SJCRH30 (cell line): Measurements from ENCODE around the gene RELA. TPM values are rescaled to one million over a fixed set of nuclear protein-coding genes. Genes with fewer than 3 reads are reported as not detected.

Experiments
- DNase-seq, 2 experiments: peaks; one replicate each; pipeline ENCODE4 v3.0.0-alpha.2; 2015 to 2020
- H3K27ac ChIP-seq: fragments of 250-450 bp; sonication (Bioruptor Pico); 2 replicates; pipeline ENCODE4 v1.5.1; 2020; ENCODE audit warnings: mild to moderate bottlenecking, moderate library complexity
- H3K27me3 ChIP-seq: fragments of 250-450 bp; sonication (Bioruptor Pico); 2 replicates; pipeline ENCODE4 v1.5.1; 2020; ENCODE audit warnings: mild to moderate bottlenecking, moderate library complexity
- H3K36me3 ChIP-seq: fragments of 250-450 bp; sonication (Bioruptor Pico); 2 replicates; pipeline ENCODE4 v1.5.1; 2020; ENCODE audit warnings: mild to moderate bottlenecking, moderate library complexity
- H3K4me1 ChIP-seq: fragments of 250-450 bp; sonication (Bioruptor Pico); 2 replicates; pipeline ENCODE4 v1.5.1; 2020; ENCODE audit warnings: mild to moderate bottlenecking, moderate library complexity
- H3K4me3 ChIP-seq: fragments of 250-450 bp; sonication (Bioruptor Pico); 2 replicates; pipeline ENCODE4 v1.5.1; 2020; ENCODE audit warnings: mild to moderate bottlenecking, moderate library complexity
- H3K9me3 ChIP-seq: fragments of 250-450 bp; sonication (Bioruptor Pico); replicated peaks from 2 replicates; pipeline ENCODE4 v1.5.1; 2020; ENCODE audit warnings: mild to moderate bottlenecking, moderate library complexity
- total RNA-seq: library from RNA; depleted of rRNA; stranded (reverse); fragments of >200 nt; shearing (Covaris generic); gene quantifications from 2 replicates; pipeline ENCODE4 v1.2.3, GENCODE V29; 2014; rRNA removed

RELA gene
- total RNA-seq, 1 experiment from 2014 or later: 38.3 TPM

DNA sequence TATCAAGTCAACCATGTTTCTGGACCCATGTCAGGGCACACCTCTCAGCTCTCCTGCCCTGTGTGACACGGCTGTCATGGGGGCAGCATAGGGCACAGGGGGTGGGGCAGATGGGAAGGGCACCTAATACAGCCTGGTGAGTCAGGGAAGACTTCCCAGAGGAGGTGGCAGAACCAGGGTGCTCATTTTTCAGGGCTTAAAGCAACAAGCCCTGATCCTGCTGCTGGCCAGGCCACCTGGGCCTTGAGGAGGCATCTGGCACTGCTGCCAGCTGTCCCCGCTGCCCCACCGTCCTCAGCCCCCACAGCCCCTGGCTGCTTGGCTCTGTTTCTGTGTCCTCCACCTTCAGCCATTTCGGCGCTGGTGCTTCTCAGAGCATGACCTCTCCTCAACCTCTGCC, 53.1 kb downstream of the RELA start:
- Histone ChIP-seq H3K27me3 (no peaks in the 10 kb centered on the region), H3K4me3 (no peak overlapping the region), H3K27ac (no peak overlapping the region), H3K36me3 (peaks cover 23% of the 10 kb centered on the region), H3K9me3 (no peaks in the 10 kb centered on the region), H3K4me1 (no peaks in the 10 kb centered on the region)
- no peak for DNase-seq

DNA sequence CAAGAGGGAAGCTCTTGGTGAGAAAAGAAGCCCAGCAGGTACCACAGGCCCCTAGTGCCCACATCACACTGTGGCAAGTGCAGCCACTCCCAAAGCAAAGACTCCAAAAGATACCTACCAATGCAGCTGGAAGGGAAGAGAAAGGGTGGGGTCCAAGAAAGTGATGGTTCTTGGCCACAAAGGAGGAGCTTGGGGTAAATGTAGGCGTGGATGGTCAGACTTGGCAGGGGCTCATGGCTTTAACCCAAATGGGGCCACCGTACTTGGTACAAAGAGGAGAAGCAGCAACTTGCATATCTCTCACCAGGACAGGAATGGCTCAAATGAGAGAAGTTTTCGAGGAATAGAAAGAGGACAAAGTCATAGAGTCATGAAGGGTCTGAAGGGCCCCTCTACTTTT, 53.5 kb downstream of the RELA start:
- Histone ChIP-seq H3K36me3 (peaks cover 23% of the 10 kb centered on the region), H3K9me3 (no peaks in the 10 kb centered on the region), H3K4me3 (no peak overlapping the region), H3K27me3 (no peaks in the 10 kb centered on the region), H3K4me1 (no peaks in the 10 kb centered on the region), H3K27ac (no peak overlapping the region)
- no peak for DNase-seq

DNA sequence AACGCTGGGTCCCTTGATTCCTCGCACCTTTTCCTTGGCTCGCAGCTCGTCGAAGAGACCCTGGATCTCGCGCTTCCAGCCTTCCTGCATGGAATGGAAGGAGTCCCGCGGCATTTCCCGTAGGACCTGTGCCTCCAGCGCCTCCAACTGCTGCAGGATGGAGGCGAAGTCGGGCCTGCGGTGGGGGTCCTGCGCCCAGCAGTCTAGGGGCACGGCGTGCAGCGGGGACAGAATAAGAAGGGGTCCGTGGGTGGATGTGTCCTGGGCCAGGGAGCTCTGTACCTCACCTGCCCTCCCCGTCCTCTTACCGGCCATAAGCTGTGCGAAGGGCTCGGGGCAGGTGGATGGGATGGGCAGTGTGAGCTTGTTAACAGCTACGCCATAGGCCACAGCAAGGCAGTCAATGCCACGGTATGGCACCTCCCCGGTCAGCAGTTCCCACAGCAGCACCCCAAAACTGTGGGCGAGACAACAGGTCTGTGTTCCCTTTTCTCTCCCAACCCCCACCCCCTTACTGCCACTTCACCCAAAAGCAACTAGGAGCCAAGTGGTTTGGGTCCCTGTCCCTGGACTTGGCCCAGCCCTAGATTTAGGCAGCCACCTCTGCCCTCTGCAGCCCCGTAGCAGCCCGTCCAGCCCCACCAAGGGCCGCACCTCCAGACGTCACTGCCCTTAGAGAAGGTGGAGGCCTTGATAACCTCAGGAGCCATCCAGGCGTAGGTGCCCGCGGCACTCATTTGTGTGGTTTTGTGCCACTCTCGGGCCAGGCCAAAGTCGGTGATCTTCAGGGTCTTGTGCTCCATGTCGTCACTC, 54.9 kb downstream of the RELA start:
- H3K4me1 ChIP-seq: no peaks in the 10 kb centered on the region
- peaks cover 23% of the 10 kb centered on the region for H3K36me3 ChIP-seq
- DNase-seq: no peak
- H3K27me3 ChIP-seq: no peaks in the 10 kb centered on the region
- H3K4me3 ChIP-seq: peak overlapping the region; percentile 38
- no peaks in the 10 kb centered on the region for H3K9me3 ChIP-seq
- H3K27ac ChIP-seq: no peak overlapping the region

DNA sequence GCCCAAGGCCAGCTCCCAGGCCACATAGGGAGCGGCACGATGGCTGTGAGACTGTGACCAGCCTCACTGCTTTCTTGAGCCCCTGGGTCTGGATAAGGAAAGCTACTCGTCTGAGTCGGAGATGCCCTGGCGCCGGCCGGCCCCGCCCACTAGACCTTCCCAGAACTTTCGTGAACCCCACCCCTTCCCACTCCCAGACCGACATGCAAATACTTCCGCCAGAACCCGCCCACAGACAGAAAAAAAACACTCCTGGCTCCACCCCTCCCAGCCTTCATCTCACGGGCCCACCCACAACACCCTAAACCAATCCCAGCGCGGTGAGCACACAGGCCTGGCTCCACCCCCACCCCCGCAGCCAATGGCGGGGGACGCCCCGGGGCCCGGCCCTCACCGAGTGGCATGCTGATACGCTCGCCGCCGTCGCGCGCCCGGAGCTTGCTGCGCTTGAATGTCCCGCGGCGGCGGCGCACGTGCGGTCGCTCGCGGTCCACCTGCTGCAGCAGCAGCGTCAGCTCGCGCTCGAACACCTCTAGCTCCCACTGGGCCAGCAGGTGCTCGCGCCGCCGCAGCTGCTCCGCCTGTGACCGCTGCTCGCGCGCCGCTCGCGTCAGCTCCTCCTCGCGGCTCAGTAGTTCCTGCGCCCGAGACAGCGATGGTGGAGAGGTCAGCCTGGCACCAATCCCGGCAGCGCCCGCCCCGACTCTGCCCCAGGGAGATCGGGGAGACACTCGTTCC, 55.7 kb downstream of the RELA start:
- DNase-seq: peak; percentile 86 to 87

DNA sequence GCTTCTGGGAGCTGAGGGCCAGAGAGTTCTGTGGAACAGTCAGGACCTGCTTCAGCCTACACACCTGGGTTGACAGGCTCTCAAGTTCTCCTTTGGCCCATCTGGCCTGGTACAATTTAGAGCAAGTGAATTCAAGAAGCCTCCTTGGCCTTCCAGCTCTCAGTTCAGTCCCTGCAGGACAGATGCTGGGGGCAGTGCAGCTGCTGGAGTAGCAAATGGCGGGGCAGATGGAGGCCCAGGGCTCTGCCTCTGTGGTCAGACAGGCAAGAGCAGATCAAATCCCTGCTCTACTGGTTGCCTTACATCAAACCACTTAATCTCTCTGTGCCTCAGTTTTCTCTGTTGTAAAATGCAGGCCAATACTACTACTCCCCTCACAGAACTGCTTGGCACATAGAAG, 58.5 kb downstream of the RELA start:
- Histone ChIP-seq H3K9me3 (no peaks in the 10 kb centered on the region), H3K36me3 (peaks cover 23% of the 10 kb centered on the region), H3K4me1 (no peaks in the 10 kb centered on the region), H3K27ac (no peak overlapping the region), H3K27me3 (no peaks in the 10 kb centered on the region), H3K4me3 (no peak overlapping the region)
- DNase-seq: no peak

More for the DNA sequence above, 55.7 kb downstream of the RELA start:
- Histone ChIP-seq H3K4me3 (peak overlapping the region; percentile 38), H3K27me3 (no peaks in the 10 kb centered on the region), H3K9me3 (no peaks in the 10 kb centered on the region), H3K36me3 (peaks cover 23% of the 10 kb centered on the region), H3K27ac (no peak overlapping the region), H3K4me1 (no peaks in the 10 kb centered on the region)

Other genes with a start within 250 kb of the RELA start
- gene NEAT1, start 240.1 kb downstream of the RELA start, total RNA-seq: 6.2 and 12.8 TPM in 2 replicates
- gene MALAT1, start 163.9 kb downstream of the RELA start, total RNA-seq: 496 and 686 TPM in 2 replicates
- 39.1 and 41.8 TPM in 2 replicates for gene SCYL1, start 137.8 kb downstream of the RELA start, total RNA-seq
- 13.2 and 17.2 TPM in 2 replicates for gene LTBP3, start 104.6 kb downstream of the RELA start, total RNA-seq
- 30.6 and 32.6 TPM in 2 replicates for gene ZNRD2, start 92.4 kb downstream of the RELA start, total RNA-seq
- gene FAM89B, start 90.4 kb downstream of the RELA start, total RNA-seq: 18.3 and 21.5 TPM in 2 replicates
- 16.8 and 18.5 TPM in 2 replicates for gene EHBP1L1, start 86.9 kb downstream of the RELA start, total RNA-seq
- 0.28 TPM in 1 of 2 replicates, not detected in the other for gene KCNK7, start 67.1 kb downstream of the RELA start, total RNA-seq
- 20.5 and 24.3 TPM in 2 replicates for gene MAP3K11, start 48.7 kb downstream of the RELA start, total RNA-seq
- gene PCNX3, start 47.1 kb downstream of the RELA start, total RNA-seq: 24.3 and 27.1 TPM in 2 replicates
- 2.8 and 2.9 TPM in 2 replicates for gene SIPA1, start 24.8 kb downstream of the RELA start, total RNA-seq
- 30.7 and 34.0 TPM in 2 replicates for gene KAT5, start 49.3 kb upstream of the RELA start, total RNA-seq
- gene RNASEH2C, start 57.9 kb upstream of the RELA start, total RNA-seq: 49.3 and 50.9 TPM in 2 replicates
- 1.8 and 2.0 TPM in 2 replicates for gene AP5B1, start 118.1 kb upstream of the RELA start, total RNA-seq
- gene OVOL1, start 124.1 kb upstream of the RELA start, total RNA-seq: not detected in 2 replicates
- 0.04 TPM in 1 of 2 replicates, not detected in the other for gene SNX32, start 171.0 kb upstream of the RELA start, total RNA-seq
- gene CFL1, start 195.3 kb upstream of the RELA start, total RNA-seq: 743 and 763 TPM in 2 replicates
- 31.1 and 35.1 TPM in 2 replicates for gene MUS81, start 197.5 kb upstream of the RELA start, total RNA-seq
- gene EFEMP2, start 209.9 kb upstream of the RELA start, total RNA-seq: 21.5 and 23.9 TPM in 2 replicates
- not detected in 2 replicates for gene CTSW, start 216.9 kb upstream of the RELA start, total RNA-seq
- gene FIBP, start 225.6 kb upstream of the RELA start, total RNA-seq: 64.3 and 68.1 TPM in 2 replicates
- 25.2 and 30.6 TPM in 2 replicates for gene CCDC85B, start 227.8 kb upstream of the RELA start, total RNA-seq
- 1.5 and 1.9 TPM in 2 replicates for gene FOSL1, start 237.5 kb upstream of the RELA start, total RNA-seq